Urothelium cell line (cell line): Measurements from ENCODE around the gene CD63.

ENCODE experiments used
- DNase-seq: peaks from one replicate; pipeline ENCODE4 v3.0.0; 2011; ENCODE audit warnings: low spot score, mixed read lengths
- FAIRE-seq: peaks from 2 replicates; lab custom pipeline; 2011; peaks lifted over from hg19 to GRCh38; lab: Jason Lieb, UNC

The CD63 gene

DNA sequence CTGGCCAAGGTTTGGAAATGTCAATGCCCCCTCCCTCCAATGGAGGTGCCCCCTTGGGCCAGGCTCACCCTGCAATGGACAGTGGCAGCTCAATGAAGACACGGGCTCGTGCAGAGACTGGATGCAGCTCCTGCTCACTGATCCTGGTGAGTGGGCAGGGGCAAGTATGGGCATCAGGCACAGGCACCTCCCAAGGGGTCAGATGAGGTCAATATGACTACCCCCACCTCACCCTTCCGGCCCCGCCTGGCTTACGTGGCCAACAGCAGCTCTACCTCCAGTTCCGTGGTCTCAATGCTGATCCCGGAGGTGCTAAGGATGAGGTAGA is 34.7 kb downstream of the CD63 start:
- FAIRE-seq (no peak), DNase-seq (no peak)

DNA sequence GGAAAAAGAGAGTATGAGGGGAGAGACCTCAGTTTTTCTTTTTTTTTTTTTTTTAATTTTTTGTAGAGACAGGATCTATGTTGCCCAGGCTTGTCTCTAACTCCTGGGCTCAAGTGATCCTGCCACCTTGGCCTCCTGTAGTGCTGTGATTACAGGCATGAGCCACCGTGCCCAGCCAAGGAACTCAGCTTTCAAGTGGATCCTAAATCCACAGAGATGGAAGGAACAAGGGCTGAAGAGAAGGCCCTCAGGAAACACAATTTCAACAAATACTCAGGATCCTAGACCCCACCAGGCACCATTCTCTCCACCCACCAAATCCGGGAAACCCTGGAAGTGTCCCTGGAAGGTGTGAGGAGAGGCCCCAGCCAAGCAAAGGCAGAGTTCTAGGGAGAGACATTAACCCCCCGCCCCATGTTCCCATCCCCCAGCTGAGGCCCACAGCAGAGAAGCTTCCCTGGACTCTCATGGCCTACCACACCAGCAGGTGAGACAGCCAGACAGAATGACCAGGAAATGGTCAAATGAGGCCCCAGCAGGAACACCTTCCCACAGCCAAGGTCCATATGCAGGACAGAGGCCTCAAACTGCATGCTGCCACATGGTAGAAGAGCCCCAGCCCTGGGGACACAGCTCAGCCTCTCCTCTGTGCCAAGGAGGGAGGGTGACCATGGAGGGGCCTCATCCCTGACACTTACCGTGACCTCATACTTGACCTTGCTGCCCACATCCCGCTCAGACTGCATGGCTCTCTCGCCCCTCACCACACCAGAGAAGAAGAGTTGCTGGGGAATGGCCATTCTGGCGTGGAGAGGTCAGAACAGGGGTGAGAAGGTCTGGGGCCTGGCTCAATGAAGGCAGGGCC is 35.3 kb downstream of the CD63 start:
- DNase-seq: no peak

DNA sequence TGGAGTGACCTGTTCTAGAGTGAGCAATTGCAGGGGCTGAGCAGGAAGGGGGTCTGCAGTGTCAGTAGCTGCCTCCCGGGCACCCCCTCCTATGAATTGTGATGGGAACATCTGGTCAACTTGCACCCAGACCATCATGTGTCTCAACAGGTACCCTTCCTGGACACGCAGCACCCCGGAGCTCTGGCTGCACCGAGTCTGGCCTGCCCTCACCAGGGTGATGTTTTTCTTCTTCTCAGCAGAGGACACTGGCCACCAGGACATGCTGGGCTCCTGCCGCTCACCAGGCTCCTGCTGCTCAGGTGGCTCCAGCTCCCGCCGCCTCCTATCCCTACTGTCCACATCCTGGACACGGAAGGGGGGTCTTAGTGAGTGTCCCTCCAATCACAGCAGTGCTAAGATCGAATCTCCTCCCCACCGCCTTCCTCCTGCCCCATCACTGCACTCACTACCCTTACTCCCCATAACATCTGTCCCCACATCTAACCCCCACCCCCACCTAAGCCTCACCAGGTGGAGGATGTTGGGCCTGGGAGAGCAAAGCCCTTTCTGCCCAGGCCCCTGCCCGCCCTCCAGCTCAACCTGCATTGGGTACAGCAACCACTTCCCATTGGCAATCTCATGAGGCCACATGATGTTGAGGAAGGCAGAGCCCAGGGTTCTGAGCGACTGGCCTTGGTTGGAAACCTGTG is 36.0 kb downstream of the CD63 start:
- no peak for DNase-seq
- FAIRE-seq: no peak

More for the DNA sequence above, 35.3 kb downstream of the CD63 start:
- no peak for FAIRE-seq

DNA sequence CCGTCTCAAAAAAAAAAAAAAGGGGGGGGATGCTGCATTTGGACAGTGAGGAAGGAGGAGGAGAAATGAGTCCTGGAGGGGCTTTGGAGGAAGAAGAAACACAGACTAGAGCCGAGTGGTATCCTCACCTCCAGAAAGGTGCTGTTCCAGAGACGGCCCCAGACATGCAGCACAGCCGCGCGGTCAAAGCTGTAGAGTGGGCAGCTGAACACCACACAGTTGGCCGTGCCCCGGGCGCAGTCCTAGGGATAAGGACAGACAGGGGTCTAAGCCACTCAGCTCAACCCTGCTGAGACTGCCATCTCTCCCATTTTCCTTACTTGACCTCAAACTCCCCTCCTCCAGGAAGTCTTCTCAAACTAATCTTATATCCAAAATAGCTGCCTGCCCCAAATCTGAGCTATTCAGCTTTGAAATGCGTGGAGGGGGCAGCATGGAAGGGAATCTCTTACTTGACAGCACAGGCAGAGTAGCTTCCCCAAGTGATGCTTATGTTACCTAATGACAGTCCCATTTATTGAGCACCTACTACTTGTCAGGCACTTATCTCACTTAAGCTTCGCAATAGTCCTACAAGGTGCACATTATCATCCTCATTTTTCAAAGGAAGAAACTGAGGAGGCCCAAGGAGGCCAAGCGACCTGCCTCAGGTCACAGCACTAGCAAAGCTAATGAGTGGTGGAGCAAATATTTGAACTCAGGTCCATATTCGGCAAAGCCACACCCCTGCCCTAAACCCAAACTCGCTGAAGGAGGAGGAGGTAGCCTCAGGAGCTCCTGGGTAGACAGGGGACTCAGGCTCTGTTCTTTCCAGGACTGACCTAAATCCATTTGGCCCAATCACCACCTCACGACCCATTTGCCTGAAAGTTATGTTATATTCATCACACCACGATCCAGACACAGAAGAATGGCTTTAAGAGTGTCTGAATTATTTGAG is 39.8 kb downstream of the CD63 start:
- DNase-seq (no peak), FAIRE-seq (no peak)

DNA sequence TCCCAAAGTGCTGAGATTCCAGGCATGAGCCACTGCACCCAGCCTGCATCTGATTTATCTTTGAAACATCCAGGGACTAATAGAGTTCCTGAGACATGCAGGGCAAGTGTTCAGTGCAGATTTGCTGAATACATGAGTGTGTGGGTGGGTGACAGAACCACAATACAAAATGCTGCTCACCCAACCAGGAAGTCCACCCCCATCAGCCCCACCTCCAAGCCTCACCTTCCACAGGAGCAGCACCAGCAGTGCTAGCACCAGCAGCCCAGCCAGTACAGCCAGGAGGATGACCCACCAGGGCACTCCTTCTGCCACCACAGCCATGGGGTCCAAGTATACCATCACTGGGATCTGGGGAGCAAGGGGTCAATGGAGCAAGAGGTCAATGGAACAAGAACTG is 41.1 kb downstream of the CD63 start:
- no peak for DNase-seq
- no peak for FAIRE-seq

DNA sequence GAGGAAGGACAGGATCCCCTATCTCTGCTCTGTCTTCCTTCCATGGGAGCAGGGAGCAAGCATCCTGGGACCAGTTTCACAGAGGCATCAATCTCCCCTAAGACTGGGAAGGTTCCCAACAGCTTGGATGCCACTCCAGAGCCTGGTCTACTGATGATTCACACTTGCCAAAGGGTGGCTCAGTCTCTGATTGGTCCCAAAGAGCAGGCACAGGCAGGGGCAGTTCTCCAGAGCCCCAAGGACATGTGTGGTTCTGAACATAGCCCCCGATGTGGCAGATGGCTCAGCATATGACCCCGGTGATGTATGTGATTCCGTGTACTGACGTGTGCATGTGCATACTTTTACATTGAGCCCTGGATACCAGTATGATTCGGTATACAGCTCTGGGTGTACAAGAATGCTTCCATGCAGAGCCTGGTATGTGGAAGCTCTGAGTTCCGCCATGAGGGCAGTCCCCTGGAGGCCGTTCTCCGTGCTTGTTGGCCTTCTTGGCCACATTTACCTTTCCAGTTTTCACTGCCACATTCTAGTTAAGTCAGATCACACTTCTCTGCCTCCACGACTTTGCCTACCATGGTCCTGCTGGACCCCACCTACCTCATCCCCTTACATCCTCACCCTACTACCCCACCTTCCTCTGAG is 42.3 kb downstream of the CD63 start:
- DNase-seq (no peak), FAIRE-seq (no peak)

DNA sequence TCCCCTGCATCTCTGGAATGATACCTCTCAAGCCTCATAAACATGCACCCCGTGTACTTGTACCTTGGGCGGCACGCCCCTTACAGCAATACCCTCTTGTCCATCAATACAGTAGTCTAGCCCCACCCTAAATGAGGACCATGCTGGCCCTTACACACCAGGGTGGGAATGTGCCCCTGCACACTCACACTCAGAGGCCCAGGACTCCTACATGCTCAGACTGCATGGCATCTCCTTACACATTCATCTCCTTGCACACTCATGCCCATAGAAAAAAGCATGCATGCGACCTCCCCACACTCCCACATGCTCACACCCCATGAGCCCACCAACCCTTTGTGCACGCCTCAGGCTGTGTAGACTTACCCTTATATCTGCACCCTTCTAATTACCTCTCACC is 43.1 kb downstream of the CD63 start:
- DNase-seq (no peak), FAIRE-seq (no peak)

DNA sequence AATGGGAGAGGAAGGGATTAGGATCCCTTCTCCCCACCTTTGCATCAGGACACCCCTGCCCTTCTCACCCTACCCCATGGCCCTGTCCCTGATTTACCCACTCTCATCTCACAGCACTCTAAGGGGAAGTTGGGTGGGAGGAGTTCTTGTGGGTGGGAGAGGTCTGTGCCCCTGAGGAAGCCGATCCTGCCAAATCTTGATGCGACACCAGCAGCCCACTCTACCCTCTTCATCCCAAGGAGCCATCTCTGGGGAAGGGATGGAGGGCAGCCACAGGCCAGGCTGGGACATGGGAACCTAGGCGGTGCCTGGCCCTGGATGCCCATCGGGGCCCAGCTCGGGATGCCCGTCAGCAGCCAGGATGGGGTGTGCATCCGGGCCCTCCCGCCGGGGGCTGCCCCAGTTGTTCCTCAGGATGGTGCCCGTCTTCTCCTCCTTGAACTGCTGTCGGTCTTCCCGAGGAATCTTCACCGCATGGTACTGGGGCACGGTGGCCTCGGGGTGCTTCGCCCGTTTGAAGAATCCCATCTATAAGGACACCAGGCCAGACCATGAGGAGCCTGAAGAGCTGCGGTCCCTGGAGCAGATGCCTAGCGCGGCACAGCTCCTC is 43.9 kb downstream of the CD63 start:
- no peak for DNase-seq
- no peak for FAIRE-seq

DNA sequence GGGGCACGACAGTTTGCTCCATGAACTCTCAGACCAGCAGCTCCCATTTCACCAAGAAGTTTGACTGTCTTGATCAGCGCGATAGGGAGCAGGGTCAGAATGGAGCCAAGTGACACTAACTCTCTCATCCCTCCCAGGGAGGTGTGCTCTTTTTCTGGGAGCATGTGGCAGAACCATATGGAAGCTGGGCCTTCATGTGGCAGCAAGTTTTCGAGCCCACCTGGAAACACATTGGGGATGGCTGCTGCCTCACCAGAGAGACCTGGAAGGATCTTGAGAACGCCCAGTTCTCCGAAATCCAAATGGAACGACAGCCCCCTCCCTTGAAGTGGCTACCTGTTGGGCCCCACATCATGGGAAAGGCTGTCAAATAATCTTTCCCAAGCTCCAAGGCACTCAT is 45.1 kb downstream of the CD63 start:
- no peak for FAIRE-seq
- DNase-seq: no peak

DNA sequence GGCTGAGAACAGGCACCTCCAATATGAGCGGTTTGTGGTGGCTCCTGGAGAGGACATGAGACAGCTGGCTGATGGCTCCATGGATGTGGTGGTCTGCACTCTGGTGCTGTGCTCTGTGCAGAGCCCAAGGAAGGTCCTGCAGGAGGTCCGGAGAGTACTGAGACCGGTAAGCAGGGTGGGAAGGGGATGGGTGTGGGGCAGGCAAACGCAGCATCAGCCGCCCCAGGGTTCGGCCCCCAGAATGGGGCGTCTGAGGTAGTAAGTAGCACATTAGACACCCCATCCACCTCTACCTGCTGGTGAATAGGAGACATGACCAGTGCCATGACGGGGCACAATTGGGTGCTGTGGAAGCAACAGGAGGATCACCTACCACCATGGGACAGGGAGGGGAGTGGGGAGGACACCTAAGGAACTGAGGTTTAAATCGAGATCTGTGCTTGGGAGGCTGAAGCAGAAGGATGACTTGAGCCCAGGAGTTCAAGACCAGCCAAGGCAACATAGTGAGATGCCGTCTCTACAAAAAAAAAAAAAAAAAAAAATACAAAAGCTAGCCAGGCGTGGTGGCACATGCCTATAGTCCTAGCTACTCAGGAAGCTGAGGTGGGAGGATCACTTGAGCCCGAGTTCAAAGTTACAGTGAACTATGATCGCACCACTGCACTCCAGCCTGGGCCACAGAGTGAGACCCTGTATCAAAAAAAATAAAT is 46.6 kb downstream of the CD63 start:
- no peak for FAIRE-seq
- DNase-seq: no peak

DNA sequence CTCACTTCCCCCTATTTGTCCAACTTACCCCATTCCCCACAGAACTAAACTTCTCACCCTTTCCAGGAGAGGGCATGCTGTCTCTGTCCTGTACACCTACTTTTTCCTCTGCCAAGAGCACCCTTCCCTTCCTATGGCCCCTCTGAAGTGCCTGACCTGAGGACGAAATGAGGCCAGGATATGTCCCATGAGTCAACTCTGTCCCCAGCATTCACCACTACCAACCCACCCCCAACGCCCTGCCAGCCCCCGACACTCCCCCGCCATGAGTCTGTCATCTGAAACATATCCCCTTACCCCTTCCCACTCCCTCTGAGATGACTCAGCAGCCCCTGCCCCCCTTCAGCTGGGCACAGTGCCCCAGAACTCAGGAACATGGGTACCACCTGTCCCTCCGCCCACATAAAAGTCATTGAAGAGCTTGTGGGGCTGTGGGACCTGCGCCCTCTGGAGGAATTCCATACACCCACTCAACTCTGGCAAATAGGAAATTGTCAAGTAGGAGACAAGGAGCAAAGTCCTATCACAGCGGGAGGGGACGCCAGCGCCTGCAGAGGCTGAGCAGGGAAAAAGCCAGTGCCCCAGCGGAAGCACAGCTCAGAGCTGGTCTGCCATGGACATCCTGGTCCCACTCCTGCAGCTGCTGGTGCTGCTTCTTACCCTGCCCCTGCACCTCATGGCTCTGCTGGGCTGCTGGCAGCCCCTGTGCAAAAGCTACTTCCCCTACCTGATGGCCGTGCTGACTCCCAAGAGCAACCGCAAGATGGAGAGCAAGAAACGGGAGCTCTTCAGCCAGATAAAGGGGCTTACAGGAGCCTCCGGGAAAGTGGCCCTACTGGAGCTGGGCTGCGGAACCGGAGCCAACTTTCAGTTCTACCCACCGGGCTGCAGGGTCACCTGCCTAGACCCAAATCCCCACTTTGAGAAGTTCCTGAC is 47.4 kb downstream of the CD63 start:
- DNase-seq: peak; percentile 86
- FAIRE-seq: no peak

DNA sequence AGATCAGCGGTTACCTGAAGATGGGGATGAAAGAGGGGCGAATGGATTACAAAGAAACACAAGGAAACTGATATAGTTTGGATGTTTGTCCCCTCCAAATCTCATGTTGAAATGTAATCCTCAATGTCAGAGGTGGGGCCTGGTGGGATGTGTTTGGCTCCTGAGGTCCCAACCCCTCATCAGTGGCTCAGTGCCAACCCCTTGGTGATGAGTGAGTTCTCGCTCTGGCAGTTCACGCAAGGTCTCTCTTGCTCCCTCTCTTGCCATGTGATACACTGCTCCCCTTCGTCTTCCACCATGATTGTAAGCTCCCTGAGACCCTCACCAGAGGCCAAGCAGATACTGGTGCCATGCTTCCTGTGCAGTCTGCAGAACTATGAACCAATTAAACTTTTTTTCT is 49.1 kb downstream of the CD63 start:
- DNase-seq (no peak), FAIRE-seq (no peak)

DNA sequence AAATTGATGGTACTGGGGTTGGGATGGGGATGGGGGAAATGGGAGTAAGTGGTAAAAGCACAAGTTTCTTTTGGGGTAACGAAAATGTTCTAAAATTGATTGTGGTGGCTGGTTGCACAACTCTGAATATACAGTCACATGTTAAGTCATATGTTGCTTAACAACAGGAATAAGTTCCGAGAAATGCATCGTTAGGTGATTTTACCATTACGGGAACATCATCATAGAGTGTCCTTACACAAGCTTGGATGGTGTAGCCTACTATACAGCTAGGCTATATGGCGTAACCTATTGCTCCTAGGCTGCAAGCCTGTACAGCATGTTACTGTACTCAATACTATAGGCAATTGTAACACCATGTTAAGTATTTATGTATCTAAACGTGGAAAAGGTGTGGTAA is 52.1 kb downstream of the CD63 start:
- DNase-seq (no peak), FAIRE-seq (no peak)

DNA sequence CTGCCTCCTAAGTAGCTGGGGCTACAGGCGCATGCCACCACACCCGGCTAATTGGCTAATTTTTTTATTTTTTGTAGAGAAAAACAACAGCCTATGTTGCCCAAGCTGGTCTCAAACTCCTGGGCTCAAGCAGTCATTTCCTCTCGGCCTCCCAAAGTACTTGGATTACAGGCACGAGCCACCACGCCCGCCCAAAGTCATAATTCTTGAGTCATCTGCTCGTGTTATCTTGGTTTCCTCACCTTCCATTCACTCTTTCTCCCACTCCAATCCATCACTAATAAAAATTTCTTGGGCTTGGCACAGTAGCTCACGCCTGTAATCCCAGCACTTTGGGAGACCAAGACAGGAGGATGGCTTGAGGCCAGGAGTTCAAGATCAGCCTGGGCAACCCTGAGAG is 53.1 kb downstream of the CD63 start:
- DNase-seq: no peak
- no peak for FAIRE-seq
